Osteoblast (primary cell): ENCODE measurements around the gene C19orf85. TPM values are rescaled to one million over a fixed set of nuclear protein-coding genes. Genes with fewer than 3 reads are reported as not detected.

ENCODE experiments used
- DNase-seq: peaks from one replicate; pipeline ENCODE4 v3.0.0; 2011; ENCODE audit warnings: low spot score, mixed read lengths; ENCODE audit not compliant: insufficient read length; ENCODE audit errors: missing footprints
- H2AFZ ChIP-seq: 2 replicates; pipeline ENCODE4 v1.6.0; 2011; ENCODE audit warnings: mild to moderate bottlenecking, low read length
- H3K27ac ChIP-seq: 2 replicates; pipeline ENCODE4 v1.5.1; 2011; ENCODE audit warnings: mild to moderate bottlenecking, low read depth, low read length, moderate library complexity
- H3K27me3 ChIP-seq: 2 replicates; pipeline ENCODE4 v1.6.0; 2012; ENCODE audit warnings: mild to moderate bottlenecking, control low read depth, inconsistent platforms, low read length, moderate library complexity; ENCODE audit not compliant: insufficient read depth
- H3K36me3 ChIP-seq: 2 replicates; pipeline ENCODE4 v1.5.1; 2011; ENCODE audit warnings: mild to moderate bottlenecking, low read length, control low read depth, moderate library complexity; ENCODE audit not compliant: insufficient read depth
- H3K4me1 ChIP-seq: 2 replicates; pipeline ENCODE4 v1.5.1; 2011; ENCODE audit warnings: mild to moderate bottlenecking, low read length, control low read depth, moderate library complexity; ENCODE audit not compliant: insufficient read depth
- H3K4me2 ChIP-seq: 2 replicates; pipeline ENCODE4 v1.6.0; 2011; ENCODE audit warnings: mild to moderate bottlenecking, low read length; ENCODE audit not compliant: insufficient read depth
- H3K4me3 ChIP-seq: fragments of 200-600 bp; sonication (generic); 3 replicates; pipeline ENCODE4 v1.5.1; 2012; ENCODE audit warnings: mild to moderate bottlenecking, low read length, inconsistent platforms; ENCODE audit not compliant: insufficient read depth
- H3K79me2 ChIP-seq: 2 replicates; pipeline ENCODE4 v1.6.0; 2012; ENCODE audit warnings: mild to moderate bottlenecking, low read length, control low read depth, inconsistent platforms; ENCODE audit not compliant: insufficient read depth
- H3K9me3 ChIP-seq: 2 replicates; pipeline ENCODE4 v1.5.1; 2011; ENCODE audit warnings: low read depth, low read length, control low read depth
- H4K20me1 ChIP-seq: 2 replicates; pipeline ENCODE4 v1.6.0; 2012; ENCODE audit warnings: mild to moderate bottlenecking, low read length, control low read depth; ENCODE audit not compliant: insufficient read depth
- total RNA-seq: library from RNA; depleted of rRNA; stranded (reverse); fragments of >200 nt; gene quantifications from 2 replicates; pipeline ENCODE4 v1.2.3, GENCODE V29; 2012
- TF ChIP-seq, protein P1 (sequence below): IDR thresholded peaks from 2 replicates; pipeline ENCODE4 v1.5.1; 2011; ENCODE audit warnings: mild to moderate bottlenecking, low read depth, low read length, moderate library complexity; ENCODE audit errors: extremely low read depth

C19orf85 gene
- total RNA-seq, 1 donor = not detected

DNA sequence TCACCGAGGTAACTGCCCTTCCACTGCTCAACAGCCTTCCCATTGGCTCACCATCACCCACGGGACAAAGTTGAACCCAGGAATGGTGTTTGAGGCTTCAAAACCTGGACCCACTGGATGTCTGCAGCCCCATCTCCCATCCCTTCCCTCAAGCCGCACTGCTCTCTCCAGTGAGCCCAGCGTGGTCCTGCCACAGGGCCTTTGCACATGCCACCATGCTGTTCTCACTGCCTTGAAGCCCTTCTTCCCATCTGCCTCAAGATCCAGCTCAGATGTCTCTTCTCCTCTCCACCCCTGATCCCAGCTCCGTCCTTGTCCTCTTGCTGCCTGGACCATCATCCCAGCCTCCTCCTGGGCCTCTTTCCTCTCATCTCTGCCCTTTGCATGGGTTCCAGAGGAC lies 25.5 kb downstream of the C19orf85 start:
- Histone ChIP-seq H3K36me3 (no peaks in the 10 kb centered on the region), H3K79me2 (no peaks in the 10 kb centered on the region), H2AFZ (no peak overlapping the region), H3K4me2 (no peak overlapping the region), H3K27ac (no peak overlapping the region), H3K27me3 (peaks cover 37% of the 10 kb centered on the region), H3K4me3 (no peak overlapping the region), H3K9me3 (no peaks in the 10 kb centered on the region), H4K20me1 (no peaks in the 10 kb centered on the region), H3K4me1 (no peaks in the 10 kb centered on the region)
- peak; percentile 43 for DNase-seq
- TF ChIP-seq, protein P1, sequence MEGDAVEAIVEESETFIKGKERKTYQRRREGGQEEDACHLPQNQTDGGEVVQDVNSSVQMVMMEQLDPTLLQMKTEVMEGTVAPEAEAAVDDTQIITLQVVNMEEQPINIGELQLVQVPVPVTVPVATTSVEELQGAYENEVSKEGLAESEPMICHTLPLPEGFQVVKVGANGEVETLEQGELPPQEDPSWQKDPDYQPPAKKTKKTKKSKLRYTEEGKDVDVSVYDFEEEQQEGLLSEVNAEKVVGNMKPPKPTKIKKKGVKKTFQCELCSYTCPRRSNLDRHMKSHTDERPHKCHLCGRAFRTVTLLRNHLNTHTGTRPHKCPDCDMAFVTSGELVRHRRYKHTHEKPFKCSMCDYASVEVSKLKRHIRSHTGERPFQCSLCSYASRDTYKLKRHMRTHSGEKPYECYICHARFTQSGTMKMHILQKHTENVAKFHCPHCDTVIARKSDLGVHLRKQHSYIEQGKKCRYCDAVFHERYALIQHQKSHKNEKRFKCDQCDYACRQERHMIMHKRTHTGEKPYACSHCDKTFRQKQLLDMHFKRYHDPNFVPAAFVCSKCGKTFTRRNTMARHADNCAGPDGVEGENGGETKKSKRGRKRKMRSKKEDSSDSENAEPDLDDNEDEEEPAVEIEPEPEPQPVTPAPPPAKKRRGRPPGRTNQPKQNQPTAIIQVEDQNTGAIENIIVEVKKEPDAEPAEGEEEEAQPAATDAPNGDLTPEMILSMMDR = no peak

DNA sequence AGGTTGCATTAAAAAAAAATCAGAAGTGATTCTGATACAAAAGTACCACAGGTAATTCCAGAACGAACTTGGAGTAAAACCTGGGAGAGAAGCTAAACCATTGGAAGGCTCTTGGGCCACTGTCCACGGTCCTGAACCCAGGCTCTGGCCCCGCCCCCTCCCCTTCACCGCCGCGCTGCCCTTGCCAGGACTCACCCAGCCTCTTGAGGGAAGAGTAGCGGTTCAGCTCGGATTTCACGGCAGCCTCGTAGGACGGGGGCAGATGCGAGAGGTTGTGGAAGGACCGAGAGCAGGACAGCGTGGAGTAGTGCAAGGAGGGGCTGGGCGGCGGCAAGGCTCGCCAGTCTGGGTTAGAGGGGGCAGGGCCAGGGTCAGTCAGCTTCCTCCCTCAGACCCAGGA lies 27.1 kb downstream of the C19orf85 start:
- Histone ChIP-seq H4K20me1 (no peaks in the 10 kb centered on the region), H3K4me2 (no peak overlapping the region), H3K4me3 (no peak overlapping the region), H3K36me3 (no peaks in the 10 kb centered on the region), H3K27ac (no peak overlapping the region), H3K9me3 (no peaks in the 10 kb centered on the region), H3K4me1 (no peaks in the 10 kb centered on the region), H2AFZ (no peak overlapping the region), H3K27me3 (peaks cover 38% of the 10 kb centered on the region), H3K79me2 (no peaks in the 10 kb centered on the region)
- DNase-seq = peak; percentile 97
- TF ChIP-seq, protein P1 = no peak

DNA sequence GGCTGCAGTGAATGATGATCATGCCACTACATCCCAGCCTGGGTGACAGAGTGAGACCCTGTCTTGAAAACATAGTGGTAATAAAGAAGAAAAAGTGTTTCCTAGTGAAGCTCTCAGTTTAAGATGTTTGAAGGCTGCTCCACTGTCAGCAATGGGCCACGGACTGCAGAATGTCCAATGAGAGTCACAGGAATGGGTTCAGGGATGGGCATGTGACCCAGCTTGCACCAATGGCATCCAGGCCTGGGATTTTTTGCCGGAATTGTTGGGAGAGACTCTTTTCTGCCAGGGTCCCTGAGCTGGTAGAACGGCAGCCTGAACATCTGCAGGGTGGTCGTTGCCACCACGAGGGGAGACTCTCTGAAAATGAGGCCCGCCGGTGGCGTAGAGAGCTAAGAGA lies 27.7 kb downstream of the C19orf85 start:
- no peaks in the 10 kb centered on the region for H3K4me1 ChIP-seq
- peaks cover 35% of the 10 kb centered on the region for H3K27me3 ChIP-seq
- H4K20me1 ChIP-seq = no peaks in the 10 kb centered on the region
- H3K4me3 ChIP-seq = no peak overlapping the region
- no peak overlapping the region for H2AFZ ChIP-seq
- peak; percentile 39 for DNase-seq
- TF ChIP-seq, protein P1 = no peak
- no peaks in the 10 kb centered on the region for H3K36me3 ChIP-seq
- no peak overlapping the region for H3K27ac ChIP-seq
- H3K79me2 ChIP-seq = no peaks in the 10 kb centered on the region
- H3K4me2 ChIP-seq = no peak overlapping the region
- no peaks in the 10 kb centered on the region for H3K9me3 ChIP-seq

DNA sequence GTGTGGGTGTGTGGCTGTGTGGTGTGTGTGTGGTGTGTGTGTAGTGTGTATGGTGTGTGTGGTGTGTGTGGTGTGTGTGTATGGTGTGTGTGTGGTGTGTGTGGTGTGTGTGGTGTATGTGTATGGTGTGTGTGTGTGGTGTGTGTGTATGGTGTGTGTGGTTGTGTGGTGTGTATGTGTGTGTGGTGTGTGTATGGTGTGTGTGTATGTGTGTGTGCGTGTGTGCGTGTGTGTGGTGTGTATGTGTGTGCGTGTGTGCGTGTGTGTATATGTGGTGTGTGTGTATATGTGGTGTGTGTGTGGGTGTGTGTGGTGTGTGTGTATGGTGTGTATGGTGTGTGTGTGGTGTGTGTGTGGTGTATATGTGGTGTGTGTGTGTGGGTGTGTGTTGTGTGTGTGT lies 29.5 kb downstream of the C19orf85 start:
- H3K36me3 ChIP-seq = no peaks in the 10 kb centered on the region
- TF ChIP-seq, protein P1 = no peak
- no peak overlapping the region for H3K4me2 ChIP-seq

More for the DNA sequence above, 29.5 kb downstream of the C19orf85 start:
- Histone ChIP-seq H3K27me3 (peaks cover 17% of the 10 kb centered on the region), H3K79me2 (no peaks in the 10 kb centered on the region), H3K4me1 (no peaks in the 10 kb centered on the region), H2AFZ (no peak overlapping the region), H3K27ac (no peak overlapping the region), H3K4me3 (no peak overlapping the region), H4K20me1 (no peaks in the 10 kb centered on the region), H3K9me3 (no peaks in the 10 kb centered on the region)
- no peak for DNase-seq
